ENCODE measurements around the gene SARS1.

SARS1 gene

DNA sequence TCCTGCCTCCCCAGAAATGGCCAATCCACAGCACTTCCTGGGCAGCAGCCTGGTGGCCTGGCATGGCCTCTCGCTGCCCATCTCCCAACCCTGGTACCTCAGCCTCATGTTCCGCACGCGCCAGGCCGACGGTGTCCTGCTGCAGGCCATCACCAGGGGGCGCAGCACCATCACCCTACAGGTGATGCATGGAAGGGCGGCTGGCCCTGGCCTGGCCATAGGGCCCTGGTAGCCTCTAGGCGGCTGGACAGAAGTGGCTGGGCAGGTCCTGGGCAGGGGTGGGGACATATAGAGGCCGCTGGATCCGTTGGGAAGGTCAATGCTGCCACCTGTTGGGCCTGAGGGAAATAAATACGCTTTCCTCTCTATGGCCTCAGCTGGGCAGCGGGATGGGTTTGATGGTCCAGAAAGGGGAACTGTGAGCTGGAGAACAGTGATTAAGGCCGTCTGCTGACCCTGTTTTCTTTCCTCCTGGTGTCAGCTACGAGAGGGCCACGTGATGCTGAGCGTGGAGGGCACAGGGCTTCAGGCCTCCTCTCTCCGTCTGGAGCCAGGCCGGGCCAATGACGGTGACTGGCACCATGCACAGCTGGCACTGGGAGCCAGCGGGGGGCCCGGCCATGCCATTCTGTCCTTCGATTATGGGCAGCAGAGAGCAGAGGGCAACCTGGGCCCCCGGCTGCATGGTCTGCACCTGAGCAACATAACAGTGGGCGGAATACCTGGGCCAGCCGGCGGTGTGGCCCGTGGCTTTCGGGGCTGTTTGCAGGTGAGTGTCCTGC lies 50.1 kb downstream of the SARS1 start:
- DNase-seq: no peak

DNA sequence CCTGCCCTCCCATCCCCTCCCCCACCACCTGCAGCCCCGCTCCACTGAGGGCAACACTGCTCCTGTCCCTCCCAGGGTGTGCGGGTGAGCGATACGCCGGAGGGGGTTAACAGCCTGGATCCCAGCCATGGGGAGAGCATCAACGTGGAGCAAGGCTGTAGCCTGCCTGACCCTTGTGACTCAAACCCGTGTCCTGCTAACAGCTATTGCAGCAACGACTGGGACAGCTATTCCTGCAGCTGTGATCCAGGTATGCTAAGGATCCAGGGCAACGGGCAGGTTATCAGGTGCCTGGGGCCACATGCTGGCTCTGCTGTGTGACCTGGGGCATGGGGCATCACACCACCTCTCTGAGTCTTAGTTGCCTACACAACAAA lies 50.6 kb downstream of the SARS1 start:
- no peak for DNase-seq

DNA sequence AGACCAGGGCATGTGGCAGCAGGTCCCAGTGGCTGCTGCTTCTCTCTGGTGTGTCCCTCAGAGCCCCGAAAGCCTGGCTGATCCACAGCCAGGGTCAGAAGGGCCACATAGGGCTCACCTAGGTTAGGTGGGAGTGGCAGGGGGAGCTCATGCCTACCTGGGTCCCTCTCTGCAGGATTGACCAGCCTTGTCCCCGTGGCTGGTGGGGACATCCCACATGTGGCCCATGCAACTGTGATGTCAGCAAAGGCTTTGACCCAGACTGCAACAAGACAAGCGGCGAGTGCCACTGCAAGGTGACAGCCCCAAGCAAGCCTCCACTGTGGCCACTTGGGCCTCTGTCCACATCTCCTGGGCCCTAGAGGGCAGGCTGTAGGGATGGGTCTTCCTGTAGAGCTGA lies 51.3 kb downstream of the SARS1 start:
- DNase-seq: no peak

GRCh38 chr1:109265741-109266330 lies 52.1 kb downstream of the SARS1 start:
- DNase-seq: no peak

DNA sequence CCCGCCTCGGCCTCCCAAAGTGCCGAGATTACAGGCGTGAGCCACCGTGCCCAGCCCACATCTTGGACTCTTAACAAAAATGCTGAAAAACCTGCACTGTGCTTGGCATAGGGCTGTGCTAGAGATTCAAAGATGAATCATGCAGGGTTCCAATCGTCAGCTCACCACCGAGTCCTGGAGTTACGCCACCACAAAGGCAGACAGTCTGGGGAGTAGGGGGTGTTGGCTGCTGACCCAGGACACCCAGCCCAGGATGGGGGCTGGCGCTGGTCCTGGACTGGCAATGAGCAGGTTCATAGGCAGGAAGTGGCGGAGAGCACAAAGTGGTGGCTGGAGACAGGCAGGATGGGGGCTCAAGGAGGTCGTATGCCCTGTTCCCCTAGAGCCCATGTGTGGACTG lies 53.2 kb downstream of the SARS1 start:
- no peak for DNase-seq

GRCh38 chr1:109267743-109268300 lies 54.1 kb downstream of the SARS1 start:
- no peak for DNase-seq

DNA sequence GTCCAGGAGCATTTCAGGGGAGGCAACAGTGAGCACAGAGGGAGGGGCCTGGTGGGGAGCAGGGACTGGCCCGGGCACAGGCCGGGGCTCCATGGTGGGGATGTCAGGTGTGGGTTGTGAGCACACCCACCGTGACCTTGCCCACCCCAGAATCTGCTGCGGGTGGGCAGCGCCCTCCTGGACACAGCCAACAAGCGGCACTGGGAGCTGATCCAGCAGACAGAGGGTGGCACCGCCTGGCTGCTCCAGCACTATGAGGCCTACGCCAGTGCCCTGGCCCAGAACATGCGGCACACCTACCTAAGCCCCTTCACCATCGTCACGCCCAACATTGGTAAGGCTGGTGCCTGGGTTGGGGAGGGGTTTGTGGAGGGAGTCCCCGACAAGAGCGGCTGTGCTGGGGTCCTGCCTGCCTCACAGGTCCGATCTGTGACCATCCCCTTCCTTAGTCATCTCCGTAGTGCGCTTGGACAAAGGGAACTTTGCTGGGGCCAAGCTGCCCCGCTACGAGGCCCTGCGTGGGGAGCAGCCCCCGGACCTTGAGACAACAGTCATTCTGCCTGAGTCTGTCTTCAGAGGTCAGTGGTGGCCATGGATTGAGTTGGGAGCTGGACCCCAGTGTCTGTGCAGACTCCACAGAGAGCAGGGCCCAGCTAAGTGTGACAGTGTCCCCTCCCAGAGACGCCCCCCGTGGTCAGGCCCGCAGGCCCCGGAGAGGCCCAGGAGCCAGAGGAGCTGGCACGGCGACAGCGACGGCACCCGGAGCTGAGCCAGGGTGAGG lies 54.9 kb downstream of the SARS1 start:
- no peak for DNase-seq

DNA sequence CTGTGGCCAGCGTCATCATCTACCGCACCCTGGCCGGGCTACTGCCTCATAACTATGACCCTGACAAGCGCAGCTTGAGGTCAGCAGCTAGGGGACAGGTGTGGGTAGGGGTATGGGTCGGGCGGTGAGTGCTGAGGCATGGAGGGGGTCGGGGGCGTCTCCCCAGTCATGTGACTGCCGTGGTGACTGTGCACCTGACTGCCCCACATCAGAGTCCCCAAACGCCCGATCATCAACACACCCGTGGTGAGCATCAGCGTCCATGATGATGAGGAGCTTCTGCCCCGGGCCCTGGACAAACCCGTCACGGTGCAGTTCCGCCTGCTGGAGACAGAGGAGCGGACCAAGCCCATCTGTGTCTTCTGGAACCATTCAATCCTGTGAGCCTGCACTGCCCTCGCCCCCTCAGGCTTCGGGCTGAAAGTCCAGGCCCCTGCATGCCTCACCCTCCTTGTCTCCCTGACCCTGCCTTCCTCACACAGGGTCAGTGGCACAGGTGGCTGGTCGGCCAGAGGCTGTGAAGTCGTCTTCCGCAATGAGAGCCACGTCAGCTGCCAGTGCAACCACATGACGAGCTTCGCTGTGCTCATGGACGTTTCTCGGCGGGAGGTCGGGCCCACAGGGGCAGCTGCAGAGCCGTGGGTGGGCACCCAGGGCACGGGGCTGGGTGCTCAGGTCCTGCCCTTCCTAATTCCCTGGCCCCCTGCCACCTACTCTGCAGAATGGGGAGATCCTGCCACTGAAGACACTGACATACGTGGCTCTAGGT lies 55.7 kb downstream of the SARS1 start:
- no peak for DNase-seq

- no peak for DNase-seq
Observed at GRCh38 chr1:109269981-109270622, 56.4 kb downstream of the SARS1 start.

DNA sequence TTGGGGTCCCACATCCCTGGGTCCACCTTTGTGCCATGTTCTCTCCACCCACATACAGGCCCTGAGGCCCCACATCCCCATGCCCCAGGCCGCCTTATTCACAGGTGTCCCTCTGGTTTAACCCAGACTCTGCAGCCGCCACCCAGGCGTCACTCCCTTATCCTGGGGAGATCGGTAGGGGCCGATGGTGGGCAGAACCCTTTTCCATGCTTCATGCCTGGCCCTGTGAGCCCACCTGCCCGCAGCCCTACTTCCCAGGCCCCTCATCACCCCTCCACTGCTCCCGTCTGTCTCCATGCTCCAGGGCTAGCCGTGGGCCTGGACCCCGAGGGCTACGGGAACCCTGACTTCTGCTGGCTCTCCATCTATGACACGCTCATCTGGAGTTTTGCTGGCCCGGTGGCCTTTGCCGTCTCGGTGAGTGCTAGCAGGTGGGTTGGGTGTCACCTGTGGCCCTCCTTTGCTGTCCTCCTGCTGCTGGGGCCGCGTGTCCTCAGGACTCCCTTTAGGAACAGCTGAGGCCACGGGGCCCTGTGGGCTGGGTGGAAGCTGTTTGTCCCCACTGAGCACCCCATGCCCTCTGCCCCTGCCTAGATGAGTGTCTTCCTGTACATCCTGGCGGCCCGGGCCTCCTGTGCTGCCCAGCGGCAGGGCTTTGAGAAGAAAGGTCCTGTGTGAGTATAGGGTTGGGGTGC lies 57.1 kb downstream of the SARS1 start:
- no peak for DNase-seq

DNA sequence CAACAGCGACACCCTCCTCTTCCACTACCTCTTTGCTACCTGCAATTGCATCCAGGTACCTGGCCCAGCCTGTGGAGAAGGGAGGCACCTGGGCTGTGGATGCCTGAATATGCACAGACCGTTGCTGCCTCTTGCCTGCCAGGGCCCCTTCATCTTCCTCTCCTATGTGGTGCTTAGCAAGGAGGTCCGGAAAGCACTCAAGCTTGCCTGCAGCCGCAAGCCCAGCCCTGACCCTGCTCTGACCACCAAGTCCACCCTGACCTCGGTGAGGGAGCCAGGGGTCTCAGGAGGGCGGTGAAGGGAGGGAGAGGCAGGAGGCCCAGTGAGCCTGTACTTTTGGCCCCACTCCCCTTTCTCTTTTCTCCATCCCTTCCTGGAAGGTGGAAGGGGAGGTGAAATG lies 57.7 kb downstream of the SARS1 start:
- DNase-seq: no peak

GRCh38 chr1:109272021-109272799 lies 58.5 kb downstream of the SARS1 start:
- no peak for DNase-seq

DNA sequence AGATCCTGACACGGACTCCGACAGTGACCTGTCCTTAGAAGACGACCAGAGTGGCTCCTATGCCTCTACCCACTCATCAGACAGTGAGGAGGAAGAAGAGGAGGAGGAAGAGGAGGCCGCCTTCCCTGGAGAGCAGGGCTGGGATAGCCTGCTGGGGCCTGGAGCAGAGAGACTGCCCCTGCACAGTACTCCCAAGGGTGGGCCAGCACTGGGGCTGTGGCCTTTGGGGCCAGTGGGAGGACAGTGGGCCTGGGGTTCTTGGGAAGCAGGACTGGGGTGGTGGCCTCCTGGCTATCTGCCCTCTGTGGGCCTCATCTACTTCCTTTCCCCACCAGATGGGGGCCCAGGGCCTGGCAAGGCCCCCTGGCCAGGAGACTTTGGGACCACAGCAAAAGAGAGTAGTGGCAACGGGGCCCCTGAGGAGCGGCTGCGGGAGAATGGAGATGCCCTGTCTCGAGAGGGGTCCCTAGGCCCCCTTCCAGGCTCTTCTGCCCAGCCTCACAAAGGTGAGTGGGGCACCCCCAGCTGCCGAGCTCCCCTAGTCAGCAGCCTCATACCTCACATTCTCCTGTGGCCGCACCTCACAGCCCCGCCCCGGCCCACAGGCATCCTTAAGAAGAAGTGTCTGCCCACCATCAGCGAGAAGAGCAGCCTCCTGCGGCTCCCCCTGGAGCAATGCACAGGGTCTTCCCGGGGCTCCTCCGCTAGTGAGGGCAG lies 59.3 kb downstream of the SARS1 start:
- DNase-seq: no peak

DNA sequence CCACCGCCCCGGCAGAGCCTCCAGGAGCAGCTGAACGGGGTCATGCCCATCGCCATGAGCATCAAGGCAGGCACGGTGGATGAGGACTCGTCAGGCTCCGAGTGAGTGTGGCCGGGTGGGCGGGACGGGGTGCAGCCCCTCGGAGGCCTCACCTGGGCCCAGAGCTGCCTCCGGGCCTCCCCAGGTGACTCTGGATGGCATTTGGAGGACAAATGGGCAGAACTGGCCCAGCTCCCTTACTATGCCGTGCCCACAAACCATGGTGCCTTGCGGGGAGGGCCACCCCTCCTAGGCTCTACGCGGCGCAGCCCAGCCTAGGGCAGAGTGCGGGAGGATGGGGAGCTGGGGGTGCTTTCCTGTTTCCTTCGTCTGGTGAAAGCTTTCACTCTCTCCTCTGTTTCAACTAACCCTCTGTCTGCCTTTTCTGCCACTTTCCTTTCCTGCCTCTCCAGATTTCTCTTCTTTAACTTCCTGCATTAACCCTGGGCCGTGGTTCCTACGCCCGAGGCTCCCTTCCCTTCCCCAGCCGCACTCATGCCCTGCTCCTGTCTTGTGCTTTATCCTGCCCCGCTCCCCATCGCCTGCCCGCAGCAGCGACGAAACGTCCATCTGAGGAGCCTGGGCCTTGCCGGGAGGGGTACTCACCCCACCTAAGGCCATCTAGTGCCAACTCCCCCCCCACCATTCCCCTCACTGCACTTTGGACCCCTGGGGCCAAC lies 60.0 kb downstream of the SARS1 start:
- no peak for DNase-seq

GRCh38 chr1:109274533-109275476 lies 61.1 kb downstream of the SARS1 start:
- DNase-seq: peak; percentile 26 to 50

GRCh38 chr1:109275706-109276345 lies 62.1 kb downstream of the SARS1 start:
- DNase-seq: no peak

- DNase-seq: peak; percentile 37 to 55
Observed at GRCh38 chr1:109277434-109278204, 63.9 kb downstream of the SARS1 start.
